Stomach (tissue), 4 donors: ENCODE measurements around the gene SLC44A1.

ENCODE experiments used
- CTCF ChIP-seq, 7 experiments: fragments of 450-650 bp in 4 of 7; fragments of 200-600 bp in 3 of 7; sonication (generic) in 3 of 7; IDR thresholded peaks; one replicate each; pipeline ENCODE4 v1.5.1; 2016 to 2019; ENCODE audit warnings: antibody characterized with exemption in 7 of 7, control low read depth in 2 of 7, mild to moderate bottlenecking in 1 of 7
- EP300 ChIP-seq: sonication (generic); formaldehyde crosslinking; IDR thresholded peaks from one replicate; pipeline ENCODE4 v1.6.1; 2017; ENCODE audit warnings: antibody characterized with exemption
- POLR2AphosphoS5 ChIP-seq, 3 donors: sonication (generic); formaldehyde crosslinking; IDR thresholded peaks; one replicate each; pipeline ENCODE4 v1.6.1; 2016; ENCODE audit warnings: antibody characterized with exemption in 3 of 3

- TF ChIP-seq CTCF (IDR thresholded peaks at IDR 0.05) (no peak), EP300 (no peak), POLR2AphosphoS5 (IDR thresholded peaks at IDR 0.05) (no peak)
Measured at GRCh38 chr9:105341434-105342146, 97.1 kb downstream of the SLC44A1 start.
